GM12878 (cell line): ENCODE results near the gene RBM44. TPM values are rescaled to one million over a fixed set of nuclear protein-coding genes. Genes with fewer than 3 reads are reported as not detected.

Experiments used
- ATAC-seq: fragments of 200-7000 bp; cut with Tn5 transposase; 3 replicates; pipeline ENCODE4 v1.9.1; 2020; ENCODE audit warnings: mild to moderate bottlenecking, moderate library complexity
- BruUV-seq: library from RNA; stranded (reverse); fragments of 400-500 nt; replicated peaks from 2 replicates; lab custom pipeline; 2021; lab: Mats Ljungman, UMichigan
- CTCF ChIA-PET: fragments of 300-600 bp; sonication (Branson Sonifier 250); formaldehyde crosslinking; extraction: SDS; loops from one replicate; lab custom pipeline; 2021; ENCODE audit warnings: inconsistent platforms; lab: Yijun Ruan, JAX
- POLR2A ChIA-PET: fragments of 350-600 bp; formaldehyde crosslinking; extraction: SDS; loops from one replicate; lab custom pipeline; 2021; ENCODE audit warnings: inconsistent platforms; lab: Charles Lee
- RAD21 ChIA-PET: fragments of 300-600 bp; sonication (Branson Sonifier 250); formaldehyde crosslinking; loops from one replicate; lab custom pipeline; 2023; ENCODE audit warnings: antibody characterized with exemption; ENCODE audit not compliant: unreplicated experiment; lab: Charles Lee
- SMC1A ChIA-PET: fragments of 300-600 bp; sonication (Branson Sonifier 250); formaldehyde crosslinking; loops from one replicate; lab custom pipeline; 2023; ENCODE audit not compliant: unreplicated experiment, uncharacterized antibody; lab: Charles Lee
- DNase-seq: peaks from one replicate; pipeline ENCODE4 v3.0.0-alpha.2; 2011; ENCODE audit warnings: low read depth, low spot score
- FAIRE-seq: peaks from 3 replicates; lab custom pipeline; 2011; peaks lifted over from hg19 to GRCh38; lab: Jason Lieb, UNC
- H2AFZ ChIP-seq: 2 replicates; pipeline ENCODE4 v1.6.0; 2011; ENCODE audit warnings: low read depth, low read length, control low read depth; ENCODE audit not compliant: control insufficient read depth
- H3K27ac ChIP-seq: 2 replicates; pipeline ENCODE4 v1.5.1; 2011; ENCODE audit warnings: control low read depth; ENCODE audit not compliant: control insufficient read depth, insufficient read depth
- H3K27me3 ChIP-seq, 2 experiments: replicated peaks in 1 of 2; 2 replicates each; pipeline versions ENCODE4 v1.6.0 to v1.6.1; 2011; ENCODE audit warnings: low read length in 1 of 2; ENCODE audit not compliant: control insufficient read depth in 2 of 2, insufficient read depth in 2 of 2
- H3K36me3 ChIP-seq, 2 experiments: 2 replicates each; pipeline ENCODE4 v1.5.1; 2011; ENCODE audit warnings: low read length in 1 of 2; ENCODE audit not compliant: control insufficient read depth in 2 of 2, insufficient read depth in 2 of 2
- H3K4me1 ChIP-seq: 2 replicates; pipeline ENCODE4 v1.6.1; 2011; ENCODE audit warnings: mild to moderate bottlenecking, low read length, moderate library complexity, mixed read lengths; ENCODE audit not compliant: control insufficient read depth, insufficient read depth
- H3K4me2 ChIP-seq: 2 replicates; pipeline ENCODE4 v1.6.0; 2011; ENCODE audit warnings: control low read depth; ENCODE audit not compliant: control insufficient read depth, insufficient read depth
- H3K4me3 ChIP-seq: fragments of 200-600 bp; sonication (generic); 2 replicates; pipeline ENCODE4 v1.5.1; 2016
- H3K79me2 ChIP-seq: 2 replicates; pipeline ENCODE4 v1.6.0; 2011; ENCODE audit warnings: low read length; ENCODE audit not compliant: control insufficient read depth, insufficient read depth
- H3K9ac ChIP-seq: 2 replicates; pipeline ENCODE4 v1.8.0; 2011; ENCODE audit warnings: low read length, control low read depth, mixed read lengths; ENCODE audit not compliant: control insufficient read depth, insufficient read depth
- H3K9me3 ChIP-seq: replicated peaks from 3 replicates; pipeline ENCODE4 v1.5.1; 2011; ENCODE audit warnings: mild to moderate bottlenecking, low read length; ENCODE audit not compliant: control insufficient read depth, insufficient read depth
- H4K20me1 ChIP-seq: 2 replicates; pipeline ENCODE4 v1.6.0; 2011; ENCODE audit not compliant: control insufficient read depth, insufficient read depth
- HDAC6 ChIP-seq: fragments of 200-600 bp; sonication (generic); IDR thresholded peaks from one replicate; pipeline ENCODE4 v1.8.0; 2017; ENCODE audit warnings: antibody characterized with exemption; ENCODE audit not compliant: unreplicated experiment
- KAT2A ChIP-seq: conservative IDR thresholded peaks from 2 replicates; pipeline ENCODE4 v1.6.1; 2011; ENCODE audit warnings: low read depth, low read length; ENCODE audit not compliant: control insufficient read depth
- PRDM15 ChIP-seq: fragments of 450-650 bp; formaldehyde crosslinking; IDR thresholded peaks from 2 replicates; pipeline ENCODE4 v1.4.0; 2020; ENCODE audit warnings: mild to moderate bottlenecking, moderate library complexity
- RAD21 ChIP-seq: IDR thresholded peaks from 2 replicates; pipeline ENCODE4 v1.6.1; 2011; ENCODE audit warnings: mild to moderate bottlenecking, low read depth, low read length, moderate library complexity; ENCODE audit not compliant: insufficient read depth
- SIN3A ChIP-seq: IDR thresholded peaks from 2 replicates; pipeline ENCODE4 v1.6.1; 2012; ENCODE audit warnings: low read depth, low read length, improper control_type of control experiment
- SP1 ChIP-seq: IDR thresholded peaks from one replicate; pipeline ENCODE4 v1.6.1; 2011; ENCODE audit warnings: low read depth, low read length
- SPI1 ChIP-seq: IDR thresholded peaks from 2 replicates; pipeline ENCODE4 v1.6.1; 2011; ENCODE audit warnings: low read depth, mild to moderate bottlenecking, low read length, moderate library complexity, borderline replicate concordance; ENCODE audit not compliant: insufficient read depth
- SRF ChIP-seq, 2 experiments: IDR thresholded peaks; 2 replicates each; pipeline ENCODE4 v1.6.1; 2011; ENCODE audit warnings: low read depth in 2 of 2, low read length in 2 of 2, mild to moderate bottlenecking in 1 of 2, moderate library complexity in 1 of 2
- WGBS: methylation state at CpG from one replicate; pipeline ENCODE4 v1.1.6; 2016; ENCODE audit warnings: low lambda C conversion rate; ENCODE audit not compliant: insufficient replicate concordance, insufficient coverage; ENCODE audit errors: missing lambda C conversion rate; 5-methylcytosine and 5-hydroxymethylcytosine counted together
- in situ Hi-C: fragments of 300-500 bp; cut with MboI; formaldehyde crosslinking; loops from 9 replicates; pipeline ENCODE4 v1.14.3; 2018; ENCODE audit warnings: mixed read lengths
- intact Hi-C: fragments of 100-400 bp; cut with micrococcal nuclease; formaldehyde crosslinking; loops from one replicate; pipeline ENCODE4 v1.14.2; 2022; ENCODE audit not compliant: unreplicated experiment
- polyA plus RNA-seq, 11 experiments: library from polyadenylated mRNA; depleted of rRNA in 4 of 11; unstranded in 6 of 11; stranded (reverse) in 5 of 11; fragments of >200 nt; fragmentation: Nextera tagmentation in 4 of 11; fragmentation: Illumina TruSeq in 1 of 11; extraction: Ambion mirVana in 4 of 11; extraction: Trizol in 1 of 11; gene quantifications; 1 replicate in 1 of 11; 2 replicates in 10 of 11; pipeline versions ENCODE4 v1.2.1 to v1.2.3, GENCODE V29; 2011 to 2016; ENCODE audit warnings: inconsistent platforms in 2 of 11, missing spikeins in 2 of 11, low read depth in 1 of 11
- total RNA-seq, 4 experiments: library from RNA; depleted of rRNA in 3 of 4; stranded (reverse); fragments of >200 nt in 3 of 4; fragmentation: Illumina TruSeq in 1 of 4; extraction: Trizol in 1 of 4; gene quantifications; 2 replicates each; pipeline versions ENCODE4 v1.2.1 to v1.2.3, GENCODE V29; 2013 to 2021
- TF ChIP-seq, protein P1 (sequence below): fragments of 450-650 bp; IDR thresholded peaks from 2 replicates; pipeline ENCODE4 v1.6.1; 2016; ENCODE audit warnings: mild to moderate bottlenecking, moderate library complexity, borderline replicate concordance
- TF ChIP-seq, protein P2 (sequence below): fragments of 450-650 bp; IDR thresholded peaks from 2 replicates; pipeline ENCODE4 v1.6.1; 2017; ENCODE audit warnings: low read depth, mild to moderate bottlenecking, moderate library complexity
- TF ChIP-seq, protein P3 (sequence below): IDR thresholded peaks from 2 replicates; pipeline ENCODE4 v1.6.1; 2011; ENCODE audit warnings: low read depth, low read length, improper control_type of control experiment, borderline replicate concordance

Gene RBM44
- total and polyA plus RNA-seq, 10 of the 15 experiments (the other 5 are each of a cell fraction or from before 2014, with no cell fraction given), result 0.14 to 1.4 (median 0.62) TPM; not detected in 1

DNA sequence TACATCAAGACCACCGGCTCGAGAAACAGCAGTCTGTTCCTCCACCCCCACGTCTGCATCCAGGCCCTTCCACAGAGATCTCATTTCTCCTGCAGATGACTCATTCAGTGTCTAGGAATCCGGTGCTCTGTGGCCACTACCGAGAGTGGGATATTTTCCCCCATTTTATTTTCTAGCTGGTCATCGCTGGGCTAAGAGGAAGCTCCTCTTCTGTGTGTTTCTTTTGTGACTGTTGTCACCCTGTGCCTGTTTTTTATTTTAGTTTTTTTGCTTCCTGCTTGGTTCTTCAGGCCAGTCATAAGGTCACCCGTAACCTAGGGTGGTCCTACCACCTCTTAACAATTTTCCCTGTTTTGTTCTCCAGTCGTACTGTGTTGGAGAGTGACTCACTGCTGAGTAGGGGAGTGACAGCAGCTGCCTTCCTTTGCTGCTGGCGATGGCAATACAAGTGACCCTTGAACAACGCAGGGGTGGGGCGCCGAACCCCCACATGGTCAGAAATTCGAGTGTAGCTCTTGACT lies 67.6 kb downstream of the RBM44 start (continued):
- TF ChIP-seq, protein P1, sequence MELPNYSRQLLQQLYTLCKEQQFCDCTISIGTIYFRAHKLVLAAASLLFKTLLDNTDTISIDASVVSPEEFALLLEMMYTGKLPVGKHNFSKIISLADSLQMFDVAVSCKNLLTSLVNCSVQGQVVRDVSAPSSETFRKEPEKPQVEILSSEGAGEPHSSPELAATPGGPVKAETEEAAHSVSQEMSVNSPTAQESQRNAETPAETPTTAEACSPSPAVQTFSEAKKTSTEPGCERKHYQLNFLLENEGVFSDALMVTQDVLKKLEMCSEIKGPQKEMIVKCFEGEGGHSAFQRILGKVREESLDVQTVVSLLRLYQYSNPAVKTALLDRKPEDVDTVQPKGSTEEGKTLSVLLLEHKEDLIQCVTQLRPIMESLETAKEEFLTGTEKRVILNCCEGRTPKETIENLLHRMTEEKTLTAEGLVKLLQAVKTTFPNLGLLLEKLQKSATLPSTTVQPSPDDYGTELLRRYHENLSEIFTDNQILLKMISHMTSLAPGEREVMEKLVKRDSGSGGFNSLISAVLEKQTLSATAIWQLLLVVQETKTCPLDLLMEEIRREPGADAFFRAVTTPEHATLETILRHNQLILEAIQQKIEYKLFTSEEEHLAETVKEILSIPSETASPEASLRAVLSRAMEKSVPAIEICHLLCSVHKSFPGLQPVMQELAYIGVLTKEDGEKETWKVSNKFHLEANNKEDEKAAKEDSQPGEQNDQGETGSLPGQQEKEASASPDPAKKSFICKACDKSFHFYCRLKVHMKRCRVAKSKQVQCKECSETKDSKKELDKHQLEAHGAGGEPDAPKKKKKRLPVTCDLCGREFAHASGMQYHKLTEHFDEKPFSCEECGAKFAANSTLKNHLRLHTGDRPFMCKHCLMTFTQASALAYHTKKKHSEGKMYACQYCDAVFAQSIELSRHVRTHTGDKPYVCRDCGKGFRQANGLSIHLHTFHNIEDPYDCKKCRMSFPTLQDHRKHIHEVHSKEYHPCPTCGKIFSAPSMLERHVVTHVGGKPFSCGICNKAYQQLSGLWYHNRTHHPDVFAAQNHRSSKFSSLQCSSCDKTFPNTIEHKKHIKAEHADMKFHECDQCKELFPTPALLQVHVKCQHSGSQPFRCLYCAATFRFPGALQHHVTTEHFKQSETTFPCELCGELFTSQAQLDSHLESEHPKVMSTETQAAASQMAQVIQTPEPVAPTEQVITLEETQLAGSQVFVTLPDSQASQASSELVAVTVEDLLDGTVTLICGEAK, result no peak
- TF ChIP-seq, all 136 proteins: peak for 0

GRCh38 chr2:237867465-237867864 lies 68.9 kb downstream of the RBM44 start:
- Histone ChIP-seq H2AFZ (no peak overlapping the region), H3K9ac (no peak overlapping the region), H3K9me3 (no peaks in the 10 kb centered on the region), H3K4me1 (peaks cover 5% of the 10 kb centered on the region; the same call in 1 of the 2 replicates), H3K4me2 (no peak overlapping the region), H3K27me3 (no peaks in the 10 kb centered on the region; a peak in 1 of 4 replicates), H3K27ac (no peak overlapping the region), H3K79me2 (no peaks in the 10 kb centered on the region), H3K36me3 (no peaks in the 10 kb centered on the region), H4K20me1 (no peaks in the 10 kb centered on the region), H3K4me3 (no peak overlapping the region)
- 67% methylated on average over 10 of the region's 10 CpGs for WGBS
- RAD21 ChIA-PET, result no interaction called here
- DNase-seq (no peak), FAIRE-seq (no peak), ATAC-seq (no peak)
- CTCF ChIA-PET, result interaction anchor here (0.7 kb wide), 1 partner anchor 161 kb away, joined by 3 read pairs; no protein-coding TSS in a partner anchor
- intact Hi-C loops, result no loop called here
- POLR2A ChIA-PET, result no interaction called here
- SMC1A ChIA-PET, result interaction anchor here (0.7 to 1.0 kb wide), 2 partner anchors 31 to 1873 kb away, joined by 3 read pairs; no protein-coding TSS in a partner anchor
- in situ Hi-C loops, result no loop called here
- no TSS peak for BruUV-seq
- TF ChIP-seq, protein P2, sequence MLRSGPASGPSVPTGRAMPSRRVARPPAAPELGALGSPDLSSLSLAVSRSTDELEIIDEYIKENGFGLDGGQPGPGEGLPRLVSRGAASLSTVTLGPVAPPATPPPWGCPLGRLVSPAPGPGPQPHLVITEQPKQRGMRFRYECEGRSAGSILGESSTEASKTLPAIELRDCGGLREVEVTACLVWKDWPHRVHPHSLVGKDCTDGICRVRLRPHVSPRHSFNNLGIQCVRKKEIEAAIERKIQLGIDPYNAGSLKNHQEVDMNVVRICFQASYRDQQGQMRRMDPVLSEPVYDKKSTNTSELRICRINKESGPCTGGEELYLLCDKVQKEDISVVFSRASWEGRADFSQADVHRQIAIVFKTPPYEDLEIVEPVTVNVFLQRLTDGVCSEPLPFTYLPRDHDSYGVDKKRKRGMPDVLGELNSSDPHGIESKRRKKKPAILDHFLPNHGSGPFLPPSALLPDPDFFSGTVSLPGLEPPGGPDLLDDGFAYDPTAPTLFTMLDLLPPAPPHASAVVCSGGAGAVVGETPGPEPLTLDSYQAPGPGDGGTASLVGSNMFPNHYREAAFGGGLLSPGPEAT, result no peak
- TF ChIP-seq SIN3A (no peak), SP1 (no peak), HDAC6 (no peak), KAT2A (no peak), RAD21 (no peak), PRDM15 (CRISPR knock-in tag) (no peak), SPI1 (no peak), SRF (IDR thresholded peaks at IDR 0.05; ENCODE audit: low read depth in 2 of 2, low read length in 2 of 2) (no peak)
- TF ChIP-seq, protein P3, sequence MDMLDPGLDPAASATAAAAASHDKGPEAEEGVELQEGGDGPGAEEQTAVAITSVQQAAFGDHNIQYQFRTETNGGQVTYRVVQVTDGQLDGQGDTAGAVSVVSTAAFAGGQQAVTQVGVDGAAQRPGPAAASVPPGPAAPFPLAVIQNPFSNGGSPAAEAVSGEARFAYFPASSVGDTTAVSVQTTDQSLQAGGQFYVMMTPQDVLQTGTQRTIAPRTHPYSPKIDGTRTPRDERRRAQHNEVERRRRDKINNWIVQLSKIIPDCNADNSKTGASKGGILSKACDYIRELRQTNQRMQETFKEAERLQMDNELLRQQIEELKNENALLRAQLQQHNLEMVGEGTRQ, result no peak
